Motor neuron (in vitro differentiated cells): ENCODE measurements around the gene CLCN3. TPM values are rescaled to one million over a fixed set of nuclear protein-coding genes. Genes with fewer than 3 reads are reported as not detected.
"Not testable (repeated sequence)": the region's sequence is repeated elsewhere in the genome, so short reads cannot be mapped to it uniquely, and the experiment has no call there.

Source experiments
- ATAC-seq, 8 experiments: fragments of 200-7000 bp; cut with Tn5 transposase; replicated peaks in 6 of 8; 2 replicates each; pipeline ENCODE4 v1.8.0; 2021; ENCODE audit warnings: mild to moderate bottlenecking in 8 of 8, moderate library complexity in 8 of 8
- H3K27ac ChIP-seq, 2 donors: fragments of 250-450 bp; sonication (Bioruptor Pico); 2 replicates each; pipeline ENCODE4 v1.9.0; 2021; ENCODE audit warnings: antibody characterized with exemption in 2 of 2, mild to moderate bottlenecking in 2 of 2, moderate library complexity in 1 of 2
- H3K4me1 ChIP-seq, 2 donors: fragments of 250-450 bp; sonication (Bioruptor Pico); replicated peaks in 1 of 2; 2 replicates each; pipeline ENCODE4 v1.6.1; 2021; ENCODE audit warnings: antibody characterized with exemption in 2 of 2, mild to moderate bottlenecking in 2 of 2, moderate library complexity in 1 of 2
- H3K4me3 ChIP-seq, 5 donors: fragments of 250-450 bp; sonication (Bioruptor Pico); 2 replicates each; pipeline ENCODE4 v1.9.0; 2021; ENCODE audit warnings: antibody characterized with exemption in 5 of 5, mild to moderate bottlenecking in 5 of 5, moderate library complexity in 4 of 5
- WGBS, 10 experiments: fragments of 450-650 bp; shearing (Covaris generic); methylation state at CpG; one replicate each; pipeline ENCODE4 v1.0.0; 2022; 5-methylcytosine and 5-hydroxymethylcytosine counted together
- in situ Hi-C, 9 experiments: fragments of 400-800 bp; cut with MboI; loops; one replicate each; pipeline ENCODE4 v1.15.0; 2021; ENCODE audit warnings: low sequenced_read_pairs in 9 of 9, low pct_unique_long_range_greater_than_20kb in 2 of 9; ENCODE audit not compliant: unreplicated experiment in 9 of 9
- total RNA-seq, 8 experiments: library from RNA; unstranded; fragments of 300-600 nt; gene quantifications; 2 replicates each; pipeline versions ENCODE4 v1.2.3 to v1.2.4, GENCODE V29; 2022

CLCN3 gene
- total RNA-seq, 8 experiments from 2014 or later, result 54.2 to 128 (median 88.5) TPM

DNA sequence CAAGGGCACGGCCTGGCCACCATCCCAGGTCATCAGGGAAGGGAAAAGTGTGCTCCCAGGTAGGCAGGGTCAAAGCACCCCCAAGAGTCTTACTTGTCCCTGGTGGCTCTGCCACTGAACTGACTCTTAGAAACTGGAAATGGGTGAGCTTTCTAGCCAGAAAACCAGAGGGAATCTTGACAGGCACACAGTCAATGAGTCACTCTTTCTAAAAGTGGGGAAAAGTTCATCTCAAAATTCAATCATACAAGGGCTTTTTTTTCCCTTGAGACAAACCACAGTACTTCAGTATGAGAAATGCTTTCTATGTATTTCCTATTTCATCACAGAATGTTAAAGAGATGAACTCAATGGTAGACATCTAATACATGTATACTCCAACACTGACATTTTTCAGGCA is 124.9 kb downstream of the CLCN3 start:
- Histone ChIP-seq H3K27ac (no peak overlapping the region), H3K4me1 (no peaks in the 10 kb centered on the region), H3K4me3 (no peak overlapping the region)
- 100% methylated on average over 1 of the region's 1 CpG; no CpG with 5 or more reads in 9 of the 10 experiments for WGBS, 10 experiments
- ATAC-seq, result no peak
- in situ Hi-C loops, result no loop called here

DNA sequence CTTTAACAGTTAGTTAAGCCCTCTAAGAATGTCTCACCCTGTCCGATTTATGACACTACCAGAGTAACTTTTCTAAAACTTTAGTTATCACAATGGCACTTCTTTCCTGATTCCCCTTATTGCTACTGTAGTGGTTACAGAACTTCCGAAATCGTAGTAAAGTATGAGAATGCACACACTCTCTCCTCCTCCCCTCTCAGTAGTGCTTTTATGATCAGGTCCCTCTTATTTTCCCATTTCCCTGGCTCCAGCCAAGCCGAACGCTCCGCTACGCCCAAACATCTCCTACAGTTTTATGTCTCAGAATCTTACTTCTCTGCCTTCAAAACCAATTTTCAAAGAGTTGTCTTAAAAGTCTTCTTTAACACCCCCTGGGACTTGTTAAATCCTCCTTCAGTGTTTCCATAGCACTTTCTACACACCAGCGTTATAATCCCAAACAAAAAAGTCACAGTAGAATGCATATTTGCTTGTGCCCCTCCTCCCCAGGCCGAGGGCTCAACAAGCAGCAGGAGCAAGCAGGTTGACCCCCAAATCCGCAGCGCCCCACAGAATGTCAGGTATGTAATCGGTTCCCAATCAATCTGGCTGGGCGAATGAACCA is 136.7 kb downstream of the CLCN3 start:
- 0 to 16% (median 0%) methylated on average over 2 to 13 of the region's 13 CpGs; no CpG with 5 or more reads in 1 of the 10 experiments for WGBS, 10 experiments
- ATAC-seq, result peak in 2 of 8 experiments; percentile 7 to 19
- H3K27ac ChIP-seq, result peak overlapping the region; percentile 2 to 60
- in situ Hi-C loops, result no loop called here
- peak overlapping the region; percentile 51 to 91 (median 66) for H3K4me3 ChIP-seq
- peaks cover 9 to 10% of the 10 kb centered on the region in 2 donors for H3K4me1 ChIP-seq

DNA sequence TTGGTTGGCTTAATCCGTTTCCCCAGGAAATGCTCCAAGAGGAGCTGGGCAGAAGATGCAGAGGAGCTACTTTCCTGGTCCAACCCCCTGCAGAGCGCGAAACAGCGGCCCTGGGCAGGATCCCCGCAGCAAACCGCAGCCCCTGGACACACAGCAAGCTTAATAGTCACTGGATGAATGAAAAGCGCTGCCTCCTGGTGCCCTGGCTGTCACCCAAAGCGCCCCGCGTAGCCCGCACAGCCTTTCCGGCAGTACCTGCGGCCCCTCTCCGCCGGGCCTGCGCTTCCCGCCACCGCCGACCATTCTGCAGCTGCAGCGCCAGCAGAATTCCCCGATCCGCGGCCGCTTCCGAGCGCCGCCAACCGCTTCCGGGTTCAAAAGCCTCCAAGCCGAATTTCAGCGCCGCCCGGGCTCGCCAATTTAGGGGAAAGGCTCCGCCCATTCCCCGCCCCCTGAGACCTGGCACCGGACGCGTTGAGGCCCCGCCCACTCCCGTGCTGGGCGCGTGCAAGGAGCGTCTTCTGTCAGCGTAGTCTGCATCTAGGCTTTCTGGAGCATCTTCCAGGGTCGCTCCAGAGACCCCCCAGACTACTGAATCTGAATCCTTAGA is 137.3 kb downstream of the CLCN3 start, which contains the start of gene HPF1:
HPF1 (minus strand) TSS at position 370 of the 610 bp plus-strand sequence; CDS start at position 303, 67 bp downstream.
- peak; percentile 87 to 95 (median 93) for ATAC-seq
- in situ Hi-C loops, result no loop called here
- peaks cover 9 to 10% of the 10 kb centered on the region in 2 donors for H3K4me1 ChIP-seq
- H3K4me3 ChIP-seq, result peak within 1 kb of the TSS; percentile 51 to 91 (median 66)
- H3K27ac ChIP-seq, result peak within 1 kb of the TSS; percentile 2 to 60
- WGBS, 10 experiments, result 0 to 17% (median 0%) methylated on average over 1 to 15 of the region's 46 CpGs; no CpG with 5 or more reads in 4 of the 10 experiments

DNA sequence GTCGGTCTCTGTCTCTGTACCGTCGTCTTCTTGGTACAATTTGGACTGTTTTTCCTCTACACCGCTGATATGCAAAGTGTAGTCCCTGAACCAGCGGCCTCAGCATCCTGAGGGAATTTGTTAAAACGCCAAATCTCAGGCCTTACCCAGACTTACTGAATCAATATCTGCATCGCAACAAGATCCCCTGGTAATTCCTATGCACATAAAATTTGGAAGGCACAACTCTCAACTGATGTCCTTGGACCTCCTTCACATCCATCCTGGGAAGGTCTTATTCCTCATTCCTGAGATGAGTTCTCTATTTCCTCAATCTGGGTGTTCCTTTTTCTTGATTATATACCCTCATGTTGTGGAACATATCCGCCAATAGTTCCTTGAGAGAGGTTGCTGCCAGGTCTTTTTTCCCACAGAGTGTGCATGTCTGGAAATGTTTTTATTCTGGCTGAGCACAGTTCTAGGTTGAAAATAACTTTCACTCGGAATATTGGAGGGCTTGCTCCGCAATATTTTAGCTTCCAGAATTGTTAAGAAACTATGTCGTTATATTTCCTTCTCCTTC is 138.1 kb downstream of the CLCN3 start:
- Histone ChIP-seq H3K4me3 (peak overlapping the region in 3 of 5 donors; percentile 55 to 91 (median 69)), H3K4me1 (peaks cover 9 to 10% of the 10 kb centered on the region in 2 donors), H3K27ac (no peak overlapping the region)
- peak in 5 of 8 experiments; percentile 2 to 11 (median 4) for ATAC-seq
- in situ Hi-C loops, result no loop called here
- WGBS, 10 experiments, result 2 to 100% (median 74%) methylated on average over 2 to 10 of the region's 11 CpGs

DNA sequence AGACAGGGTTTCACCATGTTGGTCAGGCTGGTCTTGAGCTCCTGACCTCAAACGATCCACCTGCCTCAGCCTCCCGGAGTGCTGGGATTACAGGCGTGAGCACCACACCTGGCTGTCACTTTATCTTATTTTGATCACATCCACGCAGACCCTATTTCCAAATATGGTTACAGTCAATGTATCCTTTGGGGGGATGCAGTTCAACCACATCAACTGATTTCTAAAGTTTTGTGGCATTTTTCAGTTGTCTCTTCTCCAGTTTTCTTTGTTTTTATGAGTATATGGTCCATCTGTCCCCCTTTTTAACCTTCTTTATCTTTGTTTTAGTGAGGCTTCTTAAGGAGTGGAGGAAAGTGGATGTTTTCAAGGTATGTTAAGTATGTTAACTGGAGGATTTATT is 141.5 kb downstream of the CLCN3 start:
- H3K27ac ChIP-seq, result no peak overlapping the region
- 50 to 100% (median 62%) methylated on average over 1 to 3 of the region's 4 CpGs; no CpG with 5 or more reads in 5 of the 10 experiments for WGBS, 10 experiments
- no peak overlapping the region for H3K4me3 ChIP-seq
- peaks cover under 1 to 3% of the 10 kb centered on the region in 2 donors for H3K4me1 ChIP-seq
- in situ Hi-C loops, result no loop called here
- no peak for ATAC-seq

DNA sequence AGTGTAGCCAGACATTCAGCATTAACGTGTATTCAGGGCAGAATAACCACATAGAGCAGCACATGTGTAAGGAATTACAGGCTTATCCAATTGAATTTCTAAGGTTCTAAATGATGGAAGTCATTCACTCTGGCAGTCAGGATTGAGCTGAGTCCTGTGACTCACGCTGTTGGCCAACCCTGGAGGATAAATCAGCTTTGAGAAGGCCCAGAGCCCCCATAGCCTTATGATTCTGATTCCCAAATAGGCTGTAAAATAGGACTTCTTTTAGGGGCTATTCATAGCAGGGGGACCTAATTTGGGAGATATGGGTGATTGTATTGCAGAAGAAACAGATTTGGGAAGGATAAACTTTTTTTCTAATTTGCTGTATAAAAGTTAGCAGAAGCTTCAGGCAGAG is 145.5 kb downstream of the CLCN3 start:
- Histone ChIP-seq H3K27ac (no peak overlapping the region), H3K4me3 (no peak overlapping the region), H3K4me1 (no peaks in the 10 kb centered on the region)
- in situ Hi-C loops, result no loop called here
- 0 to 100% (median 84%) methylated on average over 1 to 2 of the region's 2 CpGs; no CpG with 5 or more reads in 4 of the 10 experiments for WGBS, 10 experiments
- peak in 3 of 8 experiments; percentile 20 to 61 (median 39) for ATAC-seq

DNA sequence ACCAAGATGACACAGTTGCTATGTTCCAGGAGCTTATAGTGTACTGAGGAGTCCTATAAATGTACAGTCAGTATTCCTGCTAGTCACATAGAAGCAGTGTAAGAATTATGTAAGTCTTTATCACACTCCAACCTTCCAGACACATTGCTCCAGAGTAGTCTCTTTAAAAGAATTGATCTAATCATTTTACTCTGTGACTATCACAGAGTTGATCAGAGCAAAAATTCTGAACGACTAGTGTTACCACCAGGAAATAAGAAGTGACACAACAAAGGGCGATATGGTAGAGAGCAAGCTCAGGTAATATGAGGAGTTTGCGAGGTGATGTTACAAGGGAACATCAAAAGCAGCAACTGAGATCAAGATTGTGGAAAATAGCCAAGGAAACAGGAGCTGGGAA is 146.4 kb downstream of the CLCN3 start:
- H3K4me3 ChIP-seq, result no peak overlapping the region
- 50 to 100% (median 89%) methylated on average over 1 to 3 of the region's 3 CpGs; no CpG with 5 or more reads in 1 of the 10 experiments for WGBS, 10 experiments
- H3K27ac ChIP-seq, result no peak overlapping the region
- no peak for ATAC-seq
- in situ Hi-C loops, result no loop called here
- no peaks in the 10 kb centered on the region for H3K4me1 ChIP-seq

DNA sequence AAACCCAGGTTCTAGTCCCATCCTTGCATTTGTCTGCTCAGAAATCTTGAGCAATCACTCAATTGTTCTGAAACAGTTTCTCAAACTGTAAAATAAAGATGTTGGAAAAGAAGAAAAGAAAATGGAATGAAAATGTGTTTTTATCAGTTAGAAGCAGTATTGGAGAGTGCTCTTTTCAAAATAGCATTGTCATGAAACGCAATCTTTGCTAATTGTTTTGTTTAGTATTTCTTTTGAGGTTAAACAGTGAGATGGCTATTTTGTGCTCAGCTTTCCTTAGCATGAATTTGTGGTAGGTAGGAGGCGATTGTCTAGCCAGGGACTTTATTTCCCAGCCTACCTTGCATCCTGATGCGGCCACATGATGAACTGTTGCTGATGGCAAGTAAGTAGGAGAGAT is 148.0 kb downstream of the CLCN3 start:
- WGBS, 10 experiments, result 18 to 100% (median 86%) methylated on average over 1 to 3 of the region's 3 CpGs
- in situ Hi-C loops, result no loop called here
- Histone ChIP-seq H3K27ac (no peak overlapping the region), H3K4me3 (no peak overlapping the region), H3K4me1 (no peaks in the 10 kb centered on the region)
- no peak for ATAC-seq

DNA sequence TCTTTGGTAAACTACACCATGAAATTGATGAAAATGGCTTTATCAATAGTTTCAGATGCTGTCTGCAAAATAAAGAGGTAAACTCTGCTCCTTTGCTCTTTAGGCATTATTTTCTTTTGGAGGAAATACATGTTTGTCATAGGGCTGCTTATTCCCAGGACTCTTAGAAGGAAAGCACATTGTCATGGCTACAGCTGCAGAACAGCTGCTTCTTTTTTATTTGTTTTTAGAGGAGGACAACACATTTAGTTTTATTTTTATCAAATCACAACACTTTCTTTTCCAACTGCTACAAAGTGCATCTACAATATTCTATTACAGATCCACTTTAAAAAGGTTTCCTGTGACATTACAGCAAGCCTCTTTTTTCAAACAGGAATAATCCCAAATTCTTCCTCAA is 150.0 kb downstream of the CLCN3 start:
- H3K27ac ChIP-seq, result no peak overlapping the region
- no peak for ATAC-seq
- H3K4me1 ChIP-seq, result no peaks in the 10 kb centered on the region
- H3K4me3 ChIP-seq, result no peak overlapping the region
- in situ Hi-C loops, result no loop called here

DNA sequence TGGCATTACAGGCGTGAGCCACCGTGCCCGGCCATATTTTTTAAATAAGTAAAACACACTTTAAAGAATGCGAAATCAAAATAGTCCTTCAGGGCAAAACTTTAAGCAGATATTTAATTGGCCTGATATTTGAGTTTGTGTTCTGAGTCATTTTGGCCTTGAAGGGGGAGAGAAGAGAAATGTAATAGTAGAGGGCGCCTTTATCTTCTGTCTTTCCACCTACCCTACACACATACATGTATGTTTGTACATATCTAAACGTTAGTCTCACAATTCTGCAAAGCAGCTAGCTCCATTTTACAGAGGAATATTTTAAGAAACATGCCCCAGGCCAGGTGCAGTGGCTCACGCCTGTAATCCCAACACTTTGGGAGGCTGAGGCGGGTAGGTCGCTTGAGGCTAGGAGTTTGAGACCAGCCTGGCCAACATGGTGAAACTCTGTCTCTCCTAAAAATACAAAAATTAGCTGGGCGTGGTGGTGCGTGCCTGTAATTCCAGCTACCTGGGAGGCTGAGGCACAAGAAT is 151.2 kb downstream of the CLCN3 start:
- H3K4me1 ChIP-seq, in situ Hi-C loops, H3K27ac ChIP-seq, H3K4me3 ChIP-seq, ATAC-seq: not testable (repeated sequence)
- WGBS, 10 experiments, result 70 to 100% (median 85%) methylated on average over 1 to 10 of the region's 11 CpGs; no CpG with 5 or more reads in 1 of the 10 experiments

Other genes starting within 250 kb of the CLCN3 start
- gene NEK1, start 8.0 kb upstream of the CLCN3 start, total RNA-seq, result 10 to 100 TPM; 10.7 to 24.5 (median 16.0) TPM
- gene HPF1, start 137.4 kb downstream of the CLCN3 start, total RNA-seq, result 10 to 100 TPM; 14.8 to 46.5 (median 32.1) TPM